Large intestine (tissue), 3 donors: ENCODE results near the gene GOLGB1. TPM values are rescaled to one million over a fixed set of nuclear protein-coding genes. Genes with fewer than 3 reads are reported as not detected.

ENCODE experiments used
- DNase-seq, 2 donors: peaks; one replicate each; pipeline versions ENCODE4 v3.0.0 to v3.0.0-alpha.2; 2013
- H3K27ac ChIP-seq: one replicate; pipeline ENCODE4 v1.5.1; 2013; ENCODE audit warnings: low read length
- H3K27me3 ChIP-seq: 2 replicates; pipeline ENCODE4 v1.6.1; 2013; ENCODE audit warnings: low read length; ENCODE audit not compliant: control insufficient read depth, insufficient read depth
- H3K36me3 ChIP-seq: 2 replicates; pipeline ENCODE4 v1.6.1; 2013; ENCODE audit warnings: low read length; ENCODE audit not compliant: control insufficient read depth, insufficient read depth
- H3K4me1 ChIP-seq: one replicate; pipeline ENCODE4 v1.6.1; 2013; ENCODE audit warnings: low read length; ENCODE audit not compliant: control insufficient read depth, insufficient read depth
- H3K4me3 ChIP-seq: one replicate; pipeline ENCODE4 v1.5.1; 2013; ENCODE audit warnings: low read length
- H3K9me3 ChIP-seq: one replicate; pipeline ENCODE4 v1.6.1; 2013; ENCODE audit warnings: mild to moderate bottlenecking, low read depth, low read length, moderate library complexity; ENCODE audit not compliant: control insufficient read depth
- WGBS: methylation state at CpG from one replicate; pipeline ENCODE4 v1.1.5; 2013; ENCODE audit warnings: low lambda C conversion rate; ENCODE audit not compliant: insufficient coverage; 5-methylcytosine and 5-hydroxymethylcytosine counted together
- polyA plus RNA-seq: library from polyadenylated mRNA; unstranded; fragments of 120-200 nt; gene quantifications from one replicate; pipeline ENCODE4 v1.2.1, GENCODE V29; 2013

GOLGB1 gene
- polyA plus RNA-seq, 1 donor: 53.9 TPM

- no peak overlapping the region for H3K27ac ChIP-seq
- H3K4me3 ChIP-seq: no peak overlapping the region
- no peaks in the 10 kb centered on the region for H3K27me3 ChIP-seq
- H3K9me3 ChIP-seq: no peaks in the 10 kb centered on the region
- peaks cover 42% of the 10 kb centered on the region for H3K36me3 ChIP-seq
- no peak for DNase-seq
- no peaks in the 10 kb centered on the region for H3K4me1 ChIP-seq
- 100% methylated on average over 2 of the region's 6 CpGs for WGBS
Observed at GRCh38 chr3:121661376-121661775, 88.2 kb downstream of the GOLGB1 start.

- no peaks in the 10 kb centered on the region for H3K9me3 ChIP-seq
- H3K27ac ChIP-seq: peak within 1 kb of the TSS; percentile 8
- no CpG with 5 or more reads among the region's 9 CpGs for WGBS
- peaks cover 34% of the 10 kb centered on the region for H3K36me3 ChIP-seq
- H3K27me3 ChIP-seq: no peaks in the 10 kb centered on the region
- no peak within 1 kb of the TSS for H3K4me3 ChIP-seq
- DNase-seq: peak in 1 of 2 donors; percentile 30
- H3K4me1 ChIP-seq: no peaks in the 10 kb centered on the region
Observed at GRCh38 chr3:121660356-121661171, 89.0 kb downstream of the GOLGB1 start, which contains the start of gene HCLS1. HCLS1 (minus strand) TSS chr3:121660903; CDS start chr3:121658347, 2,556 bp downstream.

GRCh38 chr3:121659586-121659985 is 90.0 kb downstream of the GOLGB1 start:
- Histone ChIP-seq H3K36me3 (peaks cover 26% of the 10 kb centered on the region), H3K27ac (no peak overlapping the region), H3K9me3 (no peaks in the 10 kb centered on the region), H3K4me3 (no peak overlapping the region), H3K27me3 (no peaks in the 10 kb centered on the region), H3K4me1 (no peaks in the 10 kb centered on the region)
- WGBS: no CpG with 5 or more reads among the region's 3 CpGs
- no peak for DNase-seq

GRCh38 chr3:121658716-121659435 is 90.7 kb downstream of the GOLGB1 start:
- H3K36me3 ChIP-seq: peaks cover 19% of the 10 kb centered on the region
- no peaks in the 10 kb centered on the region for H3K27me3 ChIP-seq
- no peaks in the 10 kb centered on the region for H3K4me1 ChIP-seq
- no peaks in the 10 kb centered on the region for H3K9me3 ChIP-seq
- H3K27ac ChIP-seq: no peak overlapping the region
- 100% methylated on average over 1 of the region's 6 CpGs for WGBS
- H3K4me3 ChIP-seq: no peak overlapping the region
- DNase-seq: no peak

GRCh38 chr3:121654493-121655385 is 94.8 kb downstream of the GOLGB1 start:
- no peak overlapping the region for H3K4me3 ChIP-seq
- no peak for DNase-seq
- no peaks in the 10 kb centered on the region for H3K9me3 ChIP-seq
- H3K36me3 ChIP-seq: no peaks in the 10 kb centered on the region
- no CpG with 5 or more reads among the region's 6 CpGs for WGBS
- H3K27ac ChIP-seq: no peak overlapping the region
- H3K27me3 ChIP-seq: no peaks in the 10 kb centered on the region
- H3K4me1 ChIP-seq: no peaks in the 10 kb centered on the region

GRCh38 chr3:121651684-121652083 is 97.9 kb downstream of the GOLGB1 start:
- H3K27me3 ChIP-seq: no peaks in the 10 kb centered on the region
- H3K4me3 ChIP-seq: no peak overlapping the region
- no peaks in the 10 kb centered on the region for H3K9me3 ChIP-seq
- no peak overlapping the region for H3K27ac ChIP-seq
- no peaks in the 10 kb centered on the region for H3K36me3 ChIP-seq
- no peak for DNase-seq
- no peaks in the 10 kb centered on the region for H3K4me1 ChIP-seq

GRCh38 chr3:121649645-121650044 is 99.9 kb downstream of the GOLGB1 start:
- no peaks in the 10 kb centered on the region for H3K4me1 ChIP-seq
- no peaks in the 10 kb centered on the region for H3K36me3 ChIP-seq
- H3K4me3 ChIP-seq: no peak overlapping the region
- no peak overlapping the region for H3K27ac ChIP-seq
- H3K9me3 ChIP-seq: no peaks in the 10 kb centered on the region
- no peaks in the 10 kb centered on the region for H3K27me3 ChIP-seq
- no peak for DNase-seq

GRCh38 chr3:121648219-121648958 is 101.2 kb downstream of the GOLGB1 start:
- no peaks in the 10 kb centered on the region for H3K4me1 ChIP-seq
- no peak for DNase-seq
- H3K4me3 ChIP-seq: no peak overlapping the region
- H3K36me3 ChIP-seq: no peaks in the 10 kb centered on the region
- H3K9me3 ChIP-seq: no peaks in the 10 kb centered on the region
- 60% methylated on average over 1 of the region's 6 CpGs for WGBS
- no peaks in the 10 kb centered on the region for H3K27me3 ChIP-seq
- H3K27ac ChIP-seq: no peak overlapping the region

GRCh38 chr3:121645054-121645453 is 104.5 kb downstream of the GOLGB1 start:
- DNase-seq: no peak
- no peaks in the 10 kb centered on the region for H3K27me3 ChIP-seq
- H3K4me1 ChIP-seq: no peaks in the 10 kb centered on the region
- H3K9me3 ChIP-seq: no peaks in the 10 kb centered on the region
- no peak overlapping the region for H3K4me3 ChIP-seq
- H3K36me3 ChIP-seq: no peaks in the 10 kb centered on the region
- no CpG with 5 or more reads among the region's 5 CpGs for WGBS
- no peak overlapping the region for H3K27ac ChIP-seq
